T-helper 2 cell treated with Interferon-gamma antibody and Interleukin-4, amounts not matched to agents 100 ng/mL and 5 ng/mL, for 36 hours (primary cell): ENCODE results near the gene SDS. TPM values are rescaled to one million over a fixed set of nuclear protein-coding genes. Genes with fewer than 3 reads are reported as not detected.

Experiments
- intact Hi-C: fragments of 100-400 bp; cut with micrococcal nuclease; formaldehyde crosslinking; loops from one replicate; pipeline ENCODE4 v1.15.1; 2023
- total RNA-seq: library from RNA; stranded (reverse); gene quantifications from 2 replicates; pipeline ENCODE4 v1.2.3, GENCODE V29; 2022

The SDS gene
- total RNA-seq, 1 donor from 2014 or later = not detected

DNA sequence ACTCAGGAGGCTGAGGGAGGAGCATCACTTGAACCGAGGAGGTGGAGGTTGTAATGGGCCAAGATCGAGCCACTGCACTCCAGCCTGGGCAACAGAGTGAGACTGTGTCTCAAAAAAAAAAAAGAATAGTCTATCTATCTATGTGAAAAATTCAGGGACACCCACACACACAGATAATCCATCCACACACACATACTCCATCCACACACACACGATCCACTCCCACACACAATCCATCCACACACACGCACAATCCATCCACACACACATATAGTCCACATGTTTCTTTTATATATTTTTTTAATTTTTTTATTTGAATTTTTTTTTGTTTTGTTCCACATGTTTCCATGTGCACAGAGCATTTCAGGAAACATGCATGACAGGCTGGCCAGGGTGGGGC lies 3.3 kb downstream of the SDS start:
- intact Hi-C loops = no loop called here

DNA sequence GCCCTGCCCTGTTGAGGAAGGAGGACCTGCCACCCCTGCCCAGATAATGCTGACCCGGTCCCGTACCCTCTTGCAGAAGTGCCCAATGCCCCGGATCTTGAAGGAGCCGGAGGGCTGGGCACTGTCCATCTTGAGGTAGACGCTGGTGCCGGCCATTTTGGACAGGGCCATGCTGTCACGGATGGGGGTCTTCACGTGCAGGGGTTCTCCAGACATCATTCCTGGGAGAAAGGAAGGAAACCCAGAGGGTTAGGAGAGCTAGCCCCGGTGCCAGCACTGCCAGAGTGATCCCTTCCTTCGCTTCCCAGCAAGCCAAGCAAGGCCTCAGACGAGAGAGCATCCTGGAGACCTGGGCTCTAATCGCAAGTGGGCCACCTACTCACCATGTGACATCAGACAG lies 4.2 kb downstream of the SDS start:
- intact Hi-C loops = no loop called here

DNA sequence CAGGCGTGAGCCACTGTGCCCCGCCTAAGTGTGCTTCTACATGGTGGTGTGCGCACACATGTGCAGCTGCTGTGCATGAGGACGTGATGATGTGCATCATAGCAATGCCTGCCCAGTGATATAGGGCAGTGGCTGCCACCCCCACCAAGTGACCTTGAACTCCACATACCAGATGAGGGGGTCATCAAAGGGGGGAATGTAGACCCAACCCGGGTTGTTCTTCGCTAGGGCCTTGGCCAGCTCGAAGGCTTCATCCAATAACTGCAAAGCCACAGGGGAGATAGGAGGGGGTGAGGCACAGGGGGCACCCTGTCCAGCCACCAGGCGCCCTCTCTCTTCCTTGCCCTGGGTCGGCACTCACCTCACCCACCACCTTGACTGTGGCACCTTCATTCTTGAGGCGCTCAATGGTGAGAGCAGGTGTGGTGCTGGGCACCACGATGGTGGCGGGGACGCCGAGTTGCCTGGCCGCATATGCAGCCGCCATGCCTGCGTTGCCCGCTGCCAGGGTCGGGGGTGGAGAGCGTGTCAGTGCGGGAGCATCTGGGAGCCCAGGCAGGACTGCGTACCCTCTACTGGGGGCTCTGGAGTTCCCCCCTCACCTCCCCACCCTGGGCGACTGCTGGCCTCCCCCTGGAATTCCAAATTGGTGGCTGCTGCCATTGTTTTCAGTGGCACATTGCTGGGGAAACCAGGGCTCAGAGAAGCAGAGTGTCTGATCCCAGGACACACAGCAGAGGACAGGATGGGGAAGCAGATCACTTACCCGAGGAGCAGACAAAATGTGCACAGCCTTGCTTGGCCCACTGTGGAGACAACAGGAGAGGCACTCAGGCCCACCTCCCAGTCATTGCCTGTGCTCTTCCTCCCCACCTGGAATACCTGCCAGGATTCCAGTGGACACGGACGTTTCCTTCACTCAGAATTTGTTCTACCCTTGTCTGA lies 5.1 kb downstream of the SDS start:
- intact Hi-C loops = no loop called here

DNA sequence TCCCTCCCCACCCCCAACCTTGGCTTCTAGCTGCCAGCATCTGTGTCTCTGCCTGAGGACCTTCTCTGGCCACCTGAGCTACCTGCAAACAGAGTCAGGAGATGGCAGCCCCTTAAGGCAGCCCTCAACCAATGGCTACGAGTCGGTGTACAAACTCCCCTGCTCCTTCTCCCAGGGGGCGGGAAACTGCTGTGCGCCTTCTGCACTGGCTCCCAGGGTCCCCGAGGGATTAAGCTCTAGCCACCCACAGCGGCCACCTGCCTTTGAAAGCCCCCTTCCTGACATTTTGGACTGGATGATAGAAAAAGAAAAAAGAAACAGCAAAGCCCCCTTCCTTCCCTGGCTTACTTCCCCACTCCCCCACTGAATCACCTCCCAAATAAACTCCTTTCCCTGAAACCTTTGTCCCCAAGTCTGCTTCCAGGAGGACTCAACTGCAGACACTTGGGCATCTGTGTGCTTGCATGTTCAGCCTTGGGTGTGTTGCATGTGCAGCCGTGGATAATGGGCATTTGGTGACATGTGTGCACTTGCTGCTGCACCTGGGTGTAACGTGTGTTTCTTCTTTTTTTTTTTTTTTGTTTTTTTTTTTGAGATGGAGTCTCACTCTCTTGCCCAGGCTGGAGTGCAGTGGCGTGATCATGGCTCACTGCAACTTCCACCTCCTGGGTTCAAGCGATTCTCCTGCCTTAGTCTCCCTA lies 6.0 kb downstream of the SDS start:
- intact Hi-C loops = no loop called here

DNA sequence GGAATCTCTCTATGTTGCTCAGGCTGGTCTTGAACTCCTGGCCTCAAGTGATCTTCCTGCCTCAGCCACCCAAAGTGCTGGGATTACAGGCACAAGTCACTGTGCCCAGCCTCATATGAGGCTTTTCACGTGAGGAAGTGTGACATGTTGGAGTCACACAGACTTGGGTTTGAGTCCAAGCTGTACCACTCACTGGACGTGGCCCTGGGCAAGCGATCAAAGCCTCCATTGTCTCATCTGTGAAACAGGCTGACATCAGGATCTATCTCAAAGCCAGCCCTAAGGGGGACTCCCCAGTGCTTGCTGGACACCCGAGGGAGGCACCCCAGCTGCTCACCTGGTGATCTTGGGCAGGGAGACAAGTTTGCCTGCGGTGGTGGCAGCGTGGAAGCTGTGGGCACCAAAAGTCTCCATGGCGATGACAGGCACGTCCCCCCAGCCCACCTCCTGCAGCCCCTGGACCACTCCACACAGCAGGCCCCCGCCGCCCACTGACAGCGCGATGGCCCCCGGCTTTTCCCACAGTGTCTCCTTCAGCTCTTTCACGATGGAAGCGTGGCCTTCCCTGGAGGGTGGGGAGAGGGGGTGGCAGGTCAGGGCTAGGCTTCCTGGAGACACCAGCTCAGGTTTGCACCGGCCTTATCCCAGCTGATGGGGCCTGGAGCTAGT lies 6.7 kb downstream of the SDS start:
- intact Hi-C loops = no loop called here

DNA sequence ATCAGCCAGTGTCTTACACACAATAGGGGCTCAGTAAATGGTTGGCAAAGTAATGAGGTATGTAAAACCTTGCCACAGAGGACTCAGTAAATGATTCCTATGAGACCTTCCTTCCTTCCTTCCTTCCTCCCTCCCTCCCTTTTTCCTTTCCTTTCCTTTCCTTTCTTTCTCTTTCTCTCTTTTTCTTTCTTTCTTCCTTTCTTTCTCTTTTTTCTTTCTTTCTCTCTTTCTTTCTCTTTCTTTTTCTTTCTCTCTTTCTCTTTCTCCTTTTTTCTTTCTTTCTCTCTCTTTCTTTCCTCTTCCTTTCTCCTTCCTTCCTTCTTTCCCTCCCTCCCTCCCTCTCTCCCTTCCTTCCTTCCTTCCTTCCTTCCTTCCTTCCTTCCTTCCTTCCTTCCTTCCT lies 7.5 kb downstream of the SDS start:
- intact Hi-C loops = no loop called here

DNA sequence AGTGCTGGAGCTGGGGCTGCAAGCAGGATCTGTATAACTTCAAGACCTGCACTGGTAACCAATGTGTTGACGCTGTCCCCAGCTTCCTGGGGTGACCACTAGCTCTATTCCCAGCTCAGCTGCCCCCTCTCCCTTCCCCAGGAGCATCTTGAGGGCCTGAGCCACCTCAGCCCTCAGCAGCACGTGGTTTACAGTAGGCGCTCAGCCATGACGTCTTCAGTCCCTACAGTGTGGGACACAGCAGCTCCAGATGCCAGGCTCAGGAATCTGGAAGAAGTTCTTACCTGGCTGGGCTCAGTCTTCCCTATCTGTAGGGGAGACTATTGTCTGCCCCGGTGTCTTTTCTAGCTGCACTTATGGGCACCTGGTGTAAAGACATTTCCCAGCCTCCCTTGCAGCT lies 8.6 kb downstream of the SDS start:
- intact Hi-C loops = no loop called here

DNA sequence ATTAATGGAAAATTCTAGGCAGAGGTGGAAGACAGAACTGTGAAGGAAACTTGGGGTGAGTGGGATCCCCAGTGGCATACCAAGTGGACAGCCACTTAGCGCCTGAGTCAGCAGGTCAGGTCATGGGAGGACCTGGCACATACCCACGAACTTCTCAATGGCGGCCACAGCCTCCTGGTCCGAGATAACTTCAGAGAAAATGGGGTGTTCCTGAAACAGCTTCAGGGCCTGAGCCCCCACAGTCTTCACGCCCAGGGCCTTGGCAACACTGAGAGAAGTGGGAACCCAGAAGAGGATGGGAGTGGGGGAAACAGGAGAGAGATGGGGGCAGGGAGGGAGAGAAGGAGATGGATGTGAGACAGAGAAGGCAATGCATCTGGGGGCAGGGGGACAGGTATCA lies 9.9 kb downstream of the SDS start:
- intact Hi-C loops = no loop called here

DNA sequence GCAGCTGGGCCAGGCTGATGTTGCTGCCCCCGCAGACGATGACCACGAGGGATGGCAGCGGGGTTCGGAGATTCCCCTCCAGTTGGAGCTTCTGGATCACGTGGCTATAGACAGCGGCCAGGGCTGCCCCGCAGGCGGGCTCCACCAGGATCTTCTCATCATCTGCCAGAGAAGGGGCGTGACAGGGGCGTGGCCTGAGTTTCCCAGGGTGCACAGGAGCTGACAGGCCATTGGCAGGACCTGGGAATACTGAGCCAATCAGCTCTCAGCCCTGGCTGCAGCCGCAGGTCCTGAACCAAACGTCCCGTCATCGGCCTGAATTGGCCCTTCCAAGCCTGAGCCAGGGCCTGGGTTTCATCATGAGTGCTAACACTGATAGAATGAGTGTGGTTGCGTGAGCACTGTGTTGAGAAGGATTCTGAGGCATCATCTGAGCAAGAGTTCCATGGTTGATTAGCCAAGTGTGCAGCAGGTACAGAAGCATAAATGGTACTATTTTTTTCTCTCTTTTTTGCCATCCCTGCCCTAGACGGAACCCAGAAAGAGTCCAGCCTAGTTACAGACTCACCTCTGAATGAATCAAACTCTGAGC lies 10.6 kb downstream of the SDS start:
- intact Hi-C loops = no loop called here

DNA sequence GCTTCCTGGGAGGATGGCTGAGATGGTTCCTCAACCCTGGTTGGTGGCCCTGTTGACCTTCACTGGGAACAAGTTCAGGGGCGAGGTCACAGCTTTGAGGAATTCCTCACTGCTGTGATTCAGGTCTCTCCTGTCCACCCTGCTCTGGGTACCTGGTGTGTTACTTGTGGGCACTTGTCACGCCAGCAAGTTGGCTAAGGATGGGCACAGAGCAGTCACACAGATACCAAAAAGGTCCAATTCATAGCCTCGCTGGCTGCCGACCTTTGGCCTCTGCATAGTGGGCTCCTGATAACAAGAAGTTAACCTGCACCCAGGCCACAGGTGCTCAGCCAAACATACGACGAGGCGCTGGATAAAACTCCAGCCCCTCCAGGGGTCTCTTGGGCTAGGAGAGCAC lies 11.2 kb downstream of the SDS start:
- intact Hi-C loops = no loop called here

DNA sequence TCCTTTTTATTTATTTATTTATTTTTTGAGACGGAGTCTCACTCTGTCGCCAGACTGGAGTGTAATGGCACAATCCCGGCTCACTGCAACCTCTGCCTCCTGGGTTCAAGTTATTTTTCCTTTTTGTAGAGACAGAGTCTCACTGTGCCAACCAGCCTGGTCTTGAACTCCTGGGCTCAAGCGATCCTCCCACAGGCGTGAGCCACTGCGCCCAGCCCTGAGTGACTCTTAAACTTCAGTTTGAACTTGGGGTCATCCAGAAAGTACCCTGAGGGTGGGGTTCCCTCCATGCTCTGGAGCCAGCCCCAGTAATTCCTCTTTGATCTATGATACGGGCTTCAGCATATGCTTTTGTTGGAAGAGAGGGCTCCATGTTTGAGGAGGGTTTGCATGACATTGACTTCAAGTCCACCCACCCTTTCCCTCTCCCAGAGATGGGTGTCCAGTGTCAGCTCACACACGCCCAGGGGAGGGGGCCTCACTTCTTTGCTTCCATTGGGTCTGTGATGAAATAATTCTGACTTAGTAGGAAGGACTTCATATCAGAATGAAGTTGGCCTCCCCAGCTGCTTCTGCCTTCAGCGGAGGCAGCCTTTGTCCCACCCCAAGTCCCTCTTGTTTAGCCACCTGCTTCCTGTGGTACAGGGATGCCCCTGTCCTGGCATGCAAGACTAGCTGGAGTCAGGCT lies 11.9 kb downstream of the SDS start:
- intact Hi-C loops = no loop called here

DNA sequence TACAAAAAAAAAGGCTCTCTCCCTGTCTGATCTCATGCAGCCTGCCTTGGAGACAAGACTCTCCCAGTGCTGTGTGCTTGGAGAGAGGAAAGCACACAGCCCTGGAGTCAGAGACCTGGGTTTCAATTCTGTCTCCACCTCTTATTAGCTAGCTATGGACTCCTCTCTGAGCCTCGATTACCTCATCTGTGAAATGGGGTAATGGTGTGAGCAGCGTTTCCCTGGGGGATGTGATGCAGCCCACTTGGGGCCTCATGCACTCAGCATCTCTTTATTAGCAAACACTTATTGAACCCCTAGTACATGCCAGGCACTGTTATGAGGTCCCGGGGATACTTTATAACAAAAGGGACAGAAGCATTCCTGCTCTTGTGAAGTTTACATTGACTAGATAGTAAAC lies 12.5 kb downstream of the SDS start:
- intact Hi-C loops = no loop called here

DNA sequence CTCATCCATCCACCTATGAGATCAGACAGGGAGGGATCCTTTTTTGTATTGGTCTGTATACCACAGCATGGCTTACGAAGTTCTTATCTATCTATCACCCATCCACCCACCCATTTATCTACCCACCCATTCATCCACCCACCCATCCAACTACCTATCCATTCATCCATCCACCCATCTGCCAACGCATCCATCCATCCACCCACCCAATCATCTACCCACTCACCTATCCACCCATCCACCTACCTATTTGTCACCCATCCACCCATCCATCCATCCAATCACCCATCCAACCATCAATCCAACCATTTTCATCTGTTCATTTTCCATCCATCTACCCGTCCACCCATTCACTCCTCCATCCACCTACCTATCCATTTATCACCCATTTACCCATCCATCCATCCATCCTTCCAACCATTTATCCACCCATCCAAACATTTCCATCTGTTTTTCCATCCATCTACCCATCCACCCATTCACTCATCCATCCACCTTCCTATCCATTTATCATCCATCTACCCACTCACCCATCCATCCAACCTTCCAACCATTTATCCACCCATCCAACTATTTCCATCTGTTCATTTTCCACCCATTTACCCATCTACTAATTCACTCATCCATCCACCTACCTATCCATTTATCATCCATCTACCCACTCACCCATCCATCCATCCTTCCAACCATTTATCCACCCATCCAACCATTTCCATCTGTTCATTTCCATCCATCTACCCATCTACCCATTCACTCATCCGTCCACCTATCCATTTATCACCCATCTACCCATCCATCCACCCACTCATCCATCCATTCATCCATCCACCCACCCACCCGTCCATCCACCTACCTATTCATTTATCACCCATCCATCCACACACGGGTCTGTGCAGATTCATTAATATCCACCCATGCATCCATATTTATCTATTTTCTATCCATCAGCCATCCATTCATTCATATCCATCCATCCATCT lies 13.3 kb downstream of the SDS start:
- intact Hi-C loops = no loop called here

DNA sequence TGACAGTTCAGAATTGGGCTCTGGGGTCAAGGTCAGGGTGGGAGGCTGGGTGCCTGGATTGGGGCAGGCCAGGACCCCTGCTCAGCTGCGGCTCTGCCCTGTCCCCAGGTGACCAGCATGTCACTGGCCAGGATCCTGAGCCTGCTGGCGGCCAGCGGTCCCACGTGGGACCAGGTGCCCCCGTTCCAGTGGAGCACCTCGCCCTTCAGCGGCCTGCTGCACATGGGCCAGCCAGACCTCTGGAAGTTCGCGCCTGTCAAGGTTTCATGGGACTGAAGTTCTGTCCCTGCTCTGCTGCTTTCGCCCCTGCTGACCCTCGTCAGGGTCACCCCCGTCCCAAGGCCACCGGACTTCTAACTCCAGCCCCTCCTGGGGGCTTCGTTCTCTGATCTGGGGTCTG lies 15.3 kb downstream of the SDS start:
- intact Hi-C loops = no loop called here

DNA sequence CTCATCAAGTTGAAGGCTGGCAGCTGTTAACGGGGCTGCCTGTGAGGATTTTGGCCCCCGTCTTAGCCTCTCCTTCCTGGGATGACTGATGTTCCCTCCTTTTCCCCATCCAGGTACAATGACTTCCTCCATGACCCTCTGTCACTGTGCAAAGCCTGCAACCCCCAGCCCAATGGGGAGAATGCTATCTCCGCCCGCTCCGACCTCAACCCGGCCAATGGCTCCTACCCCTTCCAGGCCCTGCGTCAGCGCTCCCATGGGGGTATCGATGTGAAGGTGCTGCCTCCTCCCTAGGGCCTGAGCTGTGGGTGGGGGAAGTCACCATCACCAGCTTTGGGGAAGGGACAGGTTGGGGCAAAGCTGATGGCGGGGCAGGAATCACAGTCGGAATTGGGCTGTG lies 16.1 kb downstream of the SDS start:
- intact Hi-C loops = no loop called here

DNA sequence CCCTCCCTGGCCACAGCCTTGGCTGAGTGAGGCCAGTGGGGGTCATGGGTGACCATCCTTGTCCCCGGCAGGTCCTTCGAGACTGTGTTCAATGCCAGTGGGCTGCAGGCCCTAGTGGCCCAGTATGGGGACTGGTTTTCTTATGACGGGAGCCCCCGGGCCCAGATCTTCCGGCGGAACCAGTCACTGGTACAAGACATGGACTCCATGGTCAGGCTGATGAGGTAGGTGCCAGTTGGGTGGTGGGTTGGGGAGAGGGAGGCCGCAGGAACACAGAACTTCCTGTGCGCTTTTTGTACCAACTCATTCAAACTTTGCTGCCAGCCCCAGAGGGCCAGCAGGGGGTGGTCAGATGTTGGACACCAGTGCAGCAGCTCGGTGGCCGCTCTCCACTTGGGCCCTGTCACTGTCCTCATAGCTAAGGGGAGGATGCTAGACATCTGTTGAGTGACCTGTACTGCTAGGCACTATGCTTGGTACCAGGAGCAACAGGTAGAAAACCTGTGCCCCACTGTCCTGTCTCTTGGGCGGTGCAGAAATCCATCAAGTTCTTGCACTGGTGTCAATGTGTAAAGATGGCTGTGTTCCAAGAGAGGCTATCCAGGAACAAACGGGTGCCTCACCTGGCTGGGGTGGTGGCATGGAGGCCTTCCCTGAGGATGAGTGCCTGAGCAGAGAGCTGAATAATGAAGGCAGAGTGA lies 16.7 kb downstream of the SDS start:
- intact Hi-C loops = no loop called here

DNA sequence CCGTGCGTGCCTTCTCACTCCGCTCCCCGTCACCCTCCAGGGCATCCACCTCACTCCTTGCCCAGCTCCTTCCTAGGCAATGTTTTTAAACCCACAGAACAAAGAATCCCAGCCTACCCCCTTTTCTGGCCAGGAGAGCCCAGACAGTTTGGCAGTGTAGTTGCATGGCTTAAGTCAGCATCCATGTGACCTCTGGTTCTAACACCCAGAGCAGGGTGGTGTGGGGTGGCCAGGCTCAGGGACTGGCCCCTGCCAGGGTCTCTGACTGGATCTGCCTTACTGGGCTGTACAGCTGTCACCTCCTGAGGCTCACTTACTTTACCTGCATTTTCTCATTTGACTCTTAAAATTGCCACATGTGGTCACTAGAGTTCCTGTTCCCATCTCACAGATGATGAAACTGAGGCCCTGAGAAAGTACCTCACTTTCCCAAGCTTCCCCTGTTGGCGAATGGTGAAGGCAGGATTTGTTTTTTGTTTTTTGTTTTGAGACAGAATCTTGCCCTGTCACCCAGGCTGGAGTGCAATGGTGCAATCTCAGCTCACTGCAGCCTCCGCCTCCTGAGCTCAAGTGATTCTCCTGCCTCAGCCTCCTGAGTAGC lies 18.3 kb downstream of the SDS start:
- intact Hi-C loops = no loop called here

DNA sequence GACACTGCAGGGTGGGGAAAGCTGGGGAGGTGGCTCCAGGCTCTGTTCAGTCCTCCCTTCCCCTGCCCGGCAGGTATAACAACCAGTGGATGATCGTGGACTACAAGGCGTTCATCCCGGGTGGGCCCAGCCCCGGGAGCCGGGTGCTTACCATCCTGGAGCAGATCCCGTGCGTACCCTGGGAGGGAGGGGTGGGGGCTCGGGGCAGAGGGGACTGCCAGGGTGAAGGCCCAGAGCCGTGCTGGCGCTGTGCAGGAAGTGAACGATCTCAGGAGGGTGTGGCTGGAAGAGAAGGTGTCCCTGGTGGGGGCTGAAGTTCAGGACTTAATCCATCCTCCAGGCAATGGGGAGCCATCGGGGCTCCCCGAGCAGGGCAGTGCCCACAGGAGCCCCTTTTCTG lies 18.9 kb downstream of the SDS start:
- intact Hi-C loops = no loop called here

DNA sequence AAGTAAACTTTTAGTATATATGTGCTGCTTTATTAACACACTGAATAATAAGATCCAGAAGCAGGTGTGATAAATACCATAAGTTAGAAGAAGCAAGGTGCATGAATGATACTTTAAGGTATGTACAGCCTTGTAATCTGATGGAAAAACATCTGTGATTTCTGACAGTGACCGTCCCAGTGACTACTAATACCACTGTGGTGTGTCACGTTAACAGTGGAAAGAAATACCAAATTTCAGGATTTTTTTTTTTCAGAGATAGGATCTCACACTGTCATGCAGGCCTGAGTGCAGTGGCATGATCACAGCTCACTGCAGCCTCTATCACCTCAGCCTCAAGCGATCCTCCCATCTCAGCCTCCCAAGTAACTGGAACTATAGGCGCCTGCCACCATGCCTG lies 21.5 kb downstream of the SDS start:
- intact Hi-C loops = no loop called here
